ENCODE measurements around the gene TEX261.

TEX261 gene

GRCh38 chr2:70956141-70956540 is 38.5 kb downstream of the TEX261 start:
- no peak for DNase-seq

GRCh38 chr2:70954886-70955285 is 39.8 kb downstream of the TEX261 start:
- no peak for DNase-seq

- no peak for DNase-seq
Measured at GRCh38 chr2:70949086-70949485, 45.6 kb downstream of the TEX261 start.

- peak; percentile 27 for DNase-seq
Measured at GRCh38 chr2:70948337-70949003, 46.2 kb downstream of the TEX261 start.

DNA sequence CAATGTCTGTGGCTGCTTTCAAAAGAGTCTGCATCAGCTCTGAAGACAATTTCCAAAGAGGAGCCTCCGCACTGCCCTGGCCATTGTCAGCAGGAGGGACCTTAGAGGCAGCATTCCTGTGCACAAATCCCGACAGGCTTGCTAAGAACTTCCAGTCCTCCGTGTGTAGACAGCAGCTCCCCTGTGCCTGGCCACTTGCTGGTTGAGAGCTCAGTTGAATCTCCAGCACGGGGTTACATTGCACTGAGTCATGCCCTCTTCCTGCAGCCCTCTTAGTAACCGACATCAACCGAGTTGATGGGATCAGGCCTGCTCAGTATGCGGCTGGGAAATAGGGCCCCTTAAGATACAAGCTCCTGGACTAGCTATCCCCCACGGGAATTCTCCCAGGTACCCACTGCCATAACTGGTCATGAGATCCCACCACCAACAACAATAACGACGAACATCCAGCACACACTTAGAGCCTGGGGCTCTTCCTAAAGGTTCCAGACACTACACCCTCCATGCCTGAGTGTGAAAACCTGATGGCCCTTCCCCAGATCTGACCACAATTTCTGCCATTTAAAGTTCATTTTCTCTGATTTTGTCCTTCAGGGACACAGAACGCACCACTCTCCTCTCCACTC is 47.0 kb downstream of the TEX261 start:
- no peak for DNase-seq

DNA sequence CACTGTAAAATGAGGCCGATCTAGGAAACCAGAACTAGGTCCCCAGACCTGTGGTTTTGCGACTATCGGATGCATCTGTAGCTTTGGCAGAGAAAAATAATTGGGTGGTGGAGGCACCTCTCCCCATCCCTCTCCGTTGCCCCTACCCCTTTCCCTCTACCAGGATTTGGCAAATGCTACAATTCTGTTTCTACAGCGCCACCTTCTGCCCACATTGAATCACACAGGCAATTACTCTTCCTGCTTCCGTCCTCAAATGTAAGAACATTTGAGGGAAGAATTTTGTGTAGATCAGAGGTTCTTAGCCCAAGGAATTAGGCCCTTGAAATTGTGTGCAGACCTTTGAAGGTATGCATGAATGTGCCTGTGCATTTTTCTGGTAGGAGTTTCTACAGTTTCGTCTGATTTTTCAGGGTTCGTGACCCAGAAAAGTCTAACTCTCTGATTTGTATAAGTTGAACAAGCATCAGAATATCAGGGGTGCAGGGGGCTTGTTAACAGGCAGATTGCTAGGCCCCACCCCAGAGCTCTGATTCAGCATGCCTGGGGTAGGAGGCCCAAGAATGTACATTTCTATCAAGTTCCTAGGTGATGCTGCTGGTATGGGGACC is 47.7 kb downstream of the TEX261 start:
- peak; percentile 26 for DNase-seq

- DNase-seq, result no peak
Measured at GRCh38 chr2:70944111-70944690, 50.5 kb downstream of the TEX261 start.

- no peak for DNase-seq
Measured at GRCh38 chr2:70943205-70943871, 51.3 kb downstream of the TEX261 start.

DNA sequence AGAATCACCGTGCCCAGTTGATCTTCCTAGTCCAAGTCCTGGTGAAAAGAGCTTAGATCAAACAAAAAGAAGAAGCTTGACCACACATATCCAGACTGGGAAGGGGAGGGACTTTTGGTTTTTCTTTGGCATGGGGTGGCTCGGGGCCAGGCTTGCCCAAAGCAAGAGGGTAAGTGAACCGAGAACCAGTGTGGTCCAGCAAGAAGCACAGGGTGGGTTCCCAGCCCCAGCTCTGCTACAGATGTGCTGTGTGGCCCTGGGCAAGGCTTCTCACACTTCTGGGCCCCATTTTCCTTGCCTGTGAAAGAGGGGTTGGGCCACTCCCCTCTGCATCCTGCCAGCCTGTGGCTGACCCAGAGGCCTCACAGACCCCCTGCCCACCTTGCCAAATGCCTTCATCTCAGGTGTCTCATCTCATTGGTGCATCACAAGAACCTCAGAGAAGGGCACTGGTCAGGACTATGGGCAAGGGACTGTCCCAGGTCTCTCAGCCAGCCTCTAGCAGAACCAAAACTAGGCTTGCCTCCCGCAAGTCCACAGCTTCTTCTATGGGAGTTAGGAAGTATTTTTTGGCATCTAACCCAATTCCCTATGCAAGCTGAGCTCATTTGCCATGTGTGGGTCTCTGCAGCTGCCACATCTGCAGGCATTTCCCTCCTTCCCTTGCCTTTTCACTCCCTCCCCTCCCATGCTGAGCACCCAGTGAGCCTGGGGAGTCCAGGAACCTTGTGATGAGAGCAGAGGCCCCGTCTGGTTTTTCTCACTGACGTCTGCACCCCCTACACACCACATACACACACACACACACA is 52.1 kb downstream of the TEX261 start:
- no peak for DNase-seq

DNA sequence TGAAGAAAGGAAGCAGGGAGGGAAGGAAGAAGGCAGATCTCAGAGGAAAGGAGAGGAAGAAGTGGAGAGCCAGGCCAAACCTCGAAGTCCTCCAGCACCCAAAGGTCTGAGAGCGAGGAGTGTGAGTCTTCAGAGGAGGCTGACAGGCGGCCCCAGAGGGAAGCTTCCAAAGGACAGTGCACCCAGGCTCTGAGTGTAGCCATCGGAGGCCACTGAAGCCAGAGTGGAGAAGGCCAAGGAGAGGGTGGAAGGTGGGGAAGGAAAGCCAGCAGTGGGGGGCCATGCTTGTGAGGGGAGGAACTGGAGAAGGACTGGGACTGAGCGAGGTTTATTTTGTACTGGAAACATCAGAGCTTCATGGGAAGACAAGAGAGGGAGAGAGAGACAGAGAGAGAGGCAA is 53.0 kb downstream of the TEX261 start:
- DNase-seq, result no peak

DNA sequence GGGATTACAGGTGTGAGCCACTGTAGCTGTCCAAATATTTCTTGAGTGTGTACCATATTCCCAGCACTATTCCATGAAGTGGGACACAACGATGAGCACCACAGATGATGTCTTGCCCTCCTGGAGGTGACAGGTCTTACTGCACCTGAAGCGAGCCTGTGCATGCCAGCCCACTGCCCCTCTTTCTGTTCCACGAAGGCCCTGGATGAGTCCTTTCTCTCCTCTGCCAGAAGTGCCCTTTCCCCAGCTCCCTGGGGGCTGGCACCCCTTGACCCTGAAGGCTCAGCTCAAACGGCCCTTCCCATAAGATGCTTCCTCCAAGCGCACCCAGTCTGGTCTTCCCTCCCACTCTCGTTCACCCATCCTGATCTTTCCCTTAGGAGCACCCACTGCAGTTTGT is 53.5 kb downstream of the TEX261 start:
- DNase-seq, result no peak

GRCh38 chr2:70939839-70940580 is 54.7 kb downstream of the TEX261 start:
- no peak for DNase-seq

DNA sequence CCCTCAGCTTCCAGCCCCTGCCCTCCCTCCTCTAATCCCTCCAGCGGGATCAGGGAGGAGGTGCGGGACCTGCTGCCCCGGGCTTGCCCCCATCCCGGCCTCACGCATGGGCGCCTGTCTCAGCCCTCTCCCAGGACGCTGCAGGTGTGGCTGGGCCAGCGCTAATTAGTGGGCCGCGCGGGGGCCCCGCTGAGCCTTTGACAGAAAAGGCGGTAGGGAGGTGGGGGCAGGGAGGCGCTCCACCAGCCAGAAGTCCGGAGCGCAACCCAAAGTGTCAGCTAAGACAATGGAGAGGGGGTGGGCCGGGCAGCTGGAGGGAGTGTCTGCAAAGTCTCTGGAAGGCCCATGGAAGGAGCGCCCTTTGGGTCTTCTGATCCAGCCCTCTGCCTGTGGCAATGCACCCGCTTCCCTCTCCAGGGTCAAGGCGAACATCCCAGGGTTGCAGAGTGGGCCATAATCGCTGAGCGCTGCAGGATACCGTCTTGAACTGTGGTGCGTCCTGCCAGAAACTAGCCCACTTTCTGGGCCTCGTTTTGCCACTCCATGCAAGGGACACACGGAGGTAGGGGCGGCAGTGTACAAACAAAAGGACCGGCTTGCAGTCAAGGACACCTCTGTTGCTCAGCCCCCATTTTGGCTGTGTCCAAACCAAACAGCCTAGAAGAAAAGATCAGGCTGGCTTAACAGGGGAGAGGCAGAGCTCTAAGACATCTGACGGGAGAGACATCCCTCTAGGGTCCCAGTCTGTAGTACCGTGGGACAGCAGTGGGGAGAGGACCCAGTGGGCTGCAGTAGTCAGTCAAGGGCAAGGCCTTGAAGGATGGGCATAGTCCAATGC is 55.5 kb downstream of the TEX261 start:
- no peak for DNase-seq

DNA sequence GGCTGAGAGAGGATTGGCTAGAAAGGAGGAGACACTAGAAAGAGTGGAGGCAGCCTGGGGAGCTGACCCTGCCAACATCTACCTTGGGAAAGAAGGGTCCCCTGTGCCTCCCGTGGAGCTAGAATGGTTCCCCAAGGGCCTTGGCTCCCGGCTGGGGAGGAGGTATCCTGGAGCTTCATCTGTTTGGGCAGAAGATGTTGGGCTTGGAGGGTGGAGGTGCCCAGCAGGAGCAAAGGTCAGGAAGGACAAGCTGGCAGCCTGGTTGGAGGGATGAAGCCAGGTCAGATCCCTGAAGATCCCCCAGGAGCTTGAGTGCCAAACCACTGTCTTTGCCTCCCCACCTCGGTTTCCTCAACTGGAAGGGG is 56.1 kb downstream of the TEX261 start:
- DNase-seq, result no peak

GRCh38 chr2:70937866-70938585 is 56.6 kb downstream of the TEX261 start:
- DNase-seq, result no peak

DNA sequence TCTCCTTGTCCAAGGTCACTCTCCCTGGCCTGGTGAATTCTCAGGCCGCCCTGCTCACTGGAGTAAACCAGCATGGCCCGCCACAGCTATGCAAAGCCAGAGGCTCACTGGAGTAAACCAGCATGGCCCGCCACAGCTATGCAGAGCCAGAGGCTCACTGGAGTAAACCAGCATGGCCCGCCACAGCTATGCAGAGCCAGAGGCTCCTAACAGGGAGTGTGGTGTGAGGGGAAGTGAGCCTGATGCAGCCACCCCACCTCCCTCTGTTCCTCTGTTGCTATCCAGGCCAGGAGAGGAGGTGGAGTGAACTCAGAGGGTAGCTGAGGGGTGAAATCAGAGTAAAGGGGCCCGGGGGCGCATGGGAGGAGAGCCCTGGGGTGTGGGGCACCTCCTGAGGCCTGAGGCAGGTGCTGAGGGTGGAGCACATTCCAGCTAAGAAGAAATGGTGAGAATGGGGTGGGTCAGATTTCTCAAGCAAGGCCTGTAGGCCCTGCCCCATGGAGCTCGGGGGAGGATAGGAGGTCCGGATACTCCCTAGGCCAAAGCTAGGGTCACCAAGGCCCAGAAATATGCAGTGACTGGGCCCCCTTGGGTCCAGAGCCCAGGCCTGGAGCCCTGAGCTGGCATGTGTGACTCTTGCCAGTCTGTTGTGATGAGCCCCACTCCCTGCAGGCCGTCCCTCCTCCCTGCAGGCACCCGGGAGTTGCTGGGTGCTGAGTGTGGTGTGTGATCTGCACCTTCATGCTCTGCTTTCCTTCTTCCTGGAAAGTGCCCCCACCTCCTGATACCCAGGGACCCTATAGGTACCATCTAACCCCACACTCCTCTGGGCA is 57.5 kb downstream of the TEX261 start:
- no peak for DNase-seq

DNA sequence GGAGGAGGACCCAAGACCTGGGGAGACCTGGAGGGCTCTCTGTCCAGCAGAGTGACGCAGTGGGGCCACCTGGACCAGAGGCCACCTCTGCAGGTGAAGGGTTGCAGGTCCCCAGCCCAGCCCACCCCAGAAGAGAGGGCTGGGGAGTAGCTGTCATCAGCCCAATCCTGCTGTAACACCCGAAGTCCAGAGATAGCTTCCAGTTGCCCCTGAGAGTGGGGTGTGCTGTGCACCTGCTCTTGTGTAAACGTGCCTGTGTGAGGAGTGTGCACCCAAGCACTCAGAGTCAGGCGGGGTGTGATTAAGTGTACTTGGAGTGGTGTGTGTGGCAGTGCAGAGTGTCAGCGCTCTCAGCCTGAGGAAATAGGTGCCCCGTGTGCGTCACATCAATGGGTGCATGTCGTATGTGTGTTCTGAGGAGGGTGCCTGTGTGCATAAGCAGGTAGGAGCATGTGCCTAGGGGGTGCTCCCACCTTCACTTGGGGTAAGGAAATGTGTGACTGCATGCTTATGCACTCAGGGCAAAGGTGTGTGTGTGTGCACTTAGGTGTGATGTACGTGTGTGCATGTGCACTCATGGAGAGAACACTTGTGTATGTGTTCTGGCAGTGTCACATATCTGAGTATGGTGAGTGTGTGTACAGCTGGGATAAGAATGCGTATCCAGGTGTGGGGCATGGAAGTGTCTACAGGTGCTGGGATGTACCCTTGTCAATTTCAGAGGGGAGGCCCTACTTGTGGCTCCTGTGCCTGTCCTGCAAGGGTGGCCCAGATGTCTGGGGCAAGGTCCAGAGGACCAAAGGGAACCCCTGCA is 58.3 kb downstream of the TEX261 start:
- peak; percentile 30 for DNase-seq

Measured in NCI-H510A (cell line).